GM21529 (cell line): ENCODE results near the gene ELFN1.

ENCODE experiments used
- ATAC-seq: cut with Tn5 transposase; IDR thresholded peaks from one replicate; pipeline ENCODE4 v1.9.1; 2021; ENCODE audit not compliant: unreplicated experiment

Gene ELFN1

DNA sequence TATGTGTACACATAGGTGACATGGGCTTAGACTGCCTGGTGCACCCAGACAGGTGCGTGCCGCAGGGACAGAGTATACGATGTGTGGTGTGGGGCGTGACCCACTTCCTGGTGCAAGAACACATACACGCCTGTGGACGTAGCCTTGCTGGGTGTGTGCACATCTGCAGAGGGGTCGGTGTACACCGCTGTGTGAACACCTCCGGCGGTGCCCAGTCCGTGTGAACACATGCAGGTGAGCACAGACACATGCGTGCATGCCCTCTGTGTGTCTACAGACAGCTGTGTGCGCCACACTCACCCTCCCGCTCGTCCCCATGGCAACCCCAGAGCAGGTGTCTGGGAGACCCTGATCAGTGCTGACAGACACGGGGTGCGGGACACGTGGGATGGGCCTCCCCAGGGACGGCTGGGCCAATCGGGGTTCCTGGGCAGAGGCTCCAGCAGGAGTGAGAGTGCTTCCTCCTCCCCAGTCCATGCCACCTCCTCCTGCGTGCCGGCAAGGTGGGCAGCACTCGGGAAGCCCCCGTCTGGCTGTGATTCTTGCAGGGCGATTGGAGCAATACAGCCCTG lies 23.4 kb downstream of the ELFN1 start:
- ATAC-seq: no peak

- ATAC-seq: no peak
Observed at GRCh38 chr7:1693991-1694524, 24.0 kb downstream of the ELFN1 start.

DNA sequence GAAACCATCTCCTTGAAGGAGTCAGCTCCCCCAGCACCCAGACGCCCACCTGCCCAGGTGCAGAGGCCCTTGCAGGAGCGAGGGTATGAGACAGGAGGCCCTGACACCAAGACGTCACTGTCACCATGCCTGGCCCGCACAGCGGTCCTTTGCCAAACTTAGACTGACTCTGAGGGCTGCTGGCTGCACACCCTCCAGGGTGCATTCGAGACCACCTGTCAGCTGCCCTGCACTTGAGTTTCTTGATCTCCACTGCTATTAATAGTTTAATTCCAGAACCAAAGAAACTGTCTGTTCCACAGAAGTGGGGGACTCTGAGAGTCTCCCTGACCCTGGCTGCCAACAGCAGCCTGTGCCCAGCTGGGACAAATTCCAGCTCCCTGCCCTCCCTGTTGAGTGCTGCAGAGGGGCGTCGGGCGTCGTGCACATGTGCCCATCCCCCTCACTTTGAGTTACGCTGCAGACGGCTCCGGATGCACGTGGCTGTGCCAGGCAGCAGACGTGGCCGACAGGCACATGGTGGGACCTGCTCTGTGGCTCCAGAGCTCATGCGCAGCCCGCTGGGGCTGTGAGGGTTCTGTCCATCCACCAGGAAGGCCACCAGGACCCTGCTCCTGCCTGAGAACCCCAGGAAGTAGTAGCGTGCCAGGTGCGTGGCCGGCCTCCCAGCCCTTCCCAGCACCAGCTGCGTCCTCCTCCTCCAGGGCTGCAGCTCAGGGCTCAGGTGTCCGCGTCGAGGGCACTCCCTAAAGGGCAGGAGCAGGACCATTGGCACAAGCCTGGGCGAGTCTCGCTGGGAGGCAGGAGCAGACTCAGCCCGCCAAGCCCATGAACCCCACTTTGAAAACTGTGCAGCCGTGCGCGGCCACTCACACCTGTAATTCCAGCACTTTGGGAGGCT lies 24.8 kb downstream of the ELFN1 start:
- ATAC-seq: no peak

GRCh38 chr7:1695800-1696454 lies 25.9 kb downstream of the ELFN1 start:
- ATAC-seq: no peak

GRCh38 chr7:1696671-1697498 lies 26.8 kb downstream of the ELFN1 start:
- no peak for ATAC-seq

DNA sequence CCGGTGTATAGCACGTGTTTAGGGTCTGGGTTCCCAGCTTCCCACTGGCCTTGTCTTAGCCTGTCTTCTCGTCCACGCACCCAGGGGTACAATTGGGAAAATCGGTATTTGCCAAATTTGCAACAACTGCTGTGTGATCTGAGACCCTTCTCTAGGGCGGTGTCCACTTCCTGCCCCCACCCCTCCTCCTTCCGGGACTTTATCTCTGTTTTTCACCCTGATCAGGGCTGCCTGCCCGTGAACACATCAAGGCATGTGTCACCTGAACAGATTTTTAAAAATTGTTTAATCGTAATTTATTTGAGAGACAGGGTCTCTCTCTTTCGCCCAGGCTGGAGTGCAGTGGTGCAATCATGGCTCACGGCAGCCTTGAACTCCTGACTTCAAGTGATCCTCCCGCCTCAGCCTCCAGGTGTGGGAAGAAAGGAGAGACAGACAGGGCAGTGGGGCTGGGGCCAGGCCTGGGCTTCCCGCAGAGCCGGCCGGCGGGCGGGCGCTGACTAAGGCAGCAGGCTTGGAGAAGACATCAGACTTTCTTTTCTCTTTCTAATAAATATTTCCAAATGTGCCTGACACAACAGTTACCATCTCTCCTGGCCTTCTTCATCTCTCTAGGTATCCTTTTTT lies 27.5 kb downstream of the ELFN1 start:
- no peak for ATAC-seq

DNA sequence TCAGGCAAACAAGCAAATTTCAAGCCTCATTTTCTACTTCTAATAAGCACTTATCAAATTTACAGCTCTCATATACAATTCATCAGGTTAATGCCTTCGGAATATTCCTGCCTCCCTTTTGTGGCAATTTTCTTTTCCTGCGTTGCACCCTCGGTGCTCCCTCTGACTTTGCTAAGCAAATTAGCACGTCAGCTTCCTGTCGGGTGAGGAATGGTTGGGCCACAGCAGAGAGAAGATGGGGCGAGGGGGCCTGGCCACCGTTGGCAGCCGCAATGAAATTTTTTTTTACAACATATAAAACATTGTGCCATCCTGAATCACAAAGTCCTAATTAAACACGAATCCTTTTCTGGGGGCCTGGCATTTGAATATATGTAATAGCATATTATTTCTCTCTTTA lies 28.1 kb downstream of the ELFN1 start:
- no peak for ATAC-seq

DNA sequence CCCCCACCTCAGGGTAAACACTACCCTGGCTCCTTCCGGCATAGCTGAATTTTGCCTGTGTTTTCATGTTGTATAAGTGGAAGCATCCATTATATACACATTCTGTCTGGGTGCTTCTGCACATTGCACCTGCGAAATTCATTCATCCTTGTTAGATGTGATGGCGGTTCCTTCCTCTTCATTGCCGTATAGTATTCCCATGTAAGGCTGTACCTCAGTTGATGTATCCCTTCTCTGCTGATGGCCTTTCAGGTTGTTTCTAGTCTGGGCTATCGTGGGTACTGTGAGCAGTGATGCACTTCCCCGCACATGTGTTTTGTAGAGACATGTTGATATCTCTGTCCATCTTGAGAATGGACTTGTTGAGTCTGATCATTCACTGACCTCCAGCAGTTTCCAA lies 28.9 kb downstream of the ELFN1 start:
- ATAC-seq: no peak

- ATAC-seq: no peak
Observed at GRCh38 chr7:1700086-1700485, 30.0 kb downstream of the ELFN1 start.

DNA sequence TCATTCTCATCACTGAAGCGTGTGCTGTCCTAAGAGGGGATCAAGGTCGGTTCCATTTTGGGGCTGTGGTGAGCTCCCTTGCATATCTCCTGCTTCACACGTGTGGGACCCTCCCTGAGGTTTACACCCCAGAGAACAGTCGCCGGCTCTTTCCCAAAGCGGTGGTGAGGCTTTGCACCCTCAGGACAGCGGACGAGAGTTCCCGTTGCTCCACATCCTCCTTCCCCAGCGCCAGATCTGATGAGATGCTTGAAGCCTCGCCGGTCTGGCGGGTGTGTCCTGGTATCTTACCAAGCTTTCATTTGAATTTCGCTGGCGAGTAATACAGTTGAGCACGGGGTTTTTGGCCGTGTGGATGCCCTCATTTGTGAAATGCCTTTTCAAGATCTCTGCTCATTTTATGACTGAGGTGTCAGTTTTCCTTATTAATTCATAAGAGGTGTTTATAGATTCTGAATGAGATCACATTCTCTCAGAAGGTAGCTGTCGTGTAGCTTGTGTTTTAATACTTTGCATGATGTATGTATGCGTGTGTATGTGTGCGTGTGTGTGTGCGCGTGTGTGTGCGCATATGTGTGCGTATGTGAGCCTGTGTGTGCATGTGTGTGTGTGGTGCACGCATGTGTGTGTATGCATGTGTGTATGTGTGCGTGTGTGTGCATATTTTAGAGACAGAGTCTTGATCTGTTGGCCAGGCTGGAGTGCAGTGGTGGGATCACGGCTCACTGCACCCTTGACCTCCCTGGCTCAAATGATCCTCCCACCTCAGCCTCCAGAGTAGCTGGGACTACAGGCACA lies 30.7 kb downstream of the ELFN1 start:
- no peak for ATAC-seq

DNA sequence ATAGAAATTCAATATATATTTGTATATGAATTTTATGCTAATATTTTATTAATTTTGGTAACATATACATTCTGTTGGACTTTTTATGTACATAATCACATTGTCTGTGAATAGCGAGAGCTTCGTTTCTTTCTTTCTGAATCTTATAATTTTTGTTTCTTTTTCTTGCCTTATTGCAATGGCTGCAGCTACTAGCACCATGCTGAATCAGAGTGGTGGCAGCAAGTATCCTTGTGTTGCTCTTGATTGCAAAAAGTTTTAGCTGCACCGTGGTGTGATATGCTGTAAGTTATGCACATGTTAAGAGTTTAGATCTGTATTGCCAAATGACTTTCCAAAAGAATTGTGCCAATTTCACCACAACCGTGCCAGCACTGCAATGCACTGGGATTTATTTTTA lies 32.6 kb downstream of the ELFN1 start:
- ATAC-seq: no peak

DNA sequence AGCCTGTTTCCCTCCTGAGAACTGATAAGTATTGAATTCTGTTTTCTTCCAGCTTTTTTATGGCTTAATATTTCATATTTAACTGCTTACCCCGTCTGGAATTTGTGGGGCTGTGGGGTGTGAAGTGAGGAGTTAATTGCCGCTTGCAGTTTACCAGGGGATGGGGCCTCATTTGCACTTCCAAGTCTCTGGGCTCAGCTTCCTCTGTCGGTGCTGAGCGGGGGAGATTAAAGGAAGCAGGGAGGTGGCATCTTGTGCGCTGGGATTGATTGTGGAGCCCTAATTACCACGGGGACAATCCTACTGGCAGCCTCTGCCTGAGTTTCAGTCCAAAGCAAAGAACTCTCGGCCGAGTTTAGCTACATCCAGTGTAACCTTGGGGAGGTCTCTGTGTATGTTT lies 33.4 kb downstream of the ELFN1 start:
- no peak for ATAC-seq

- ATAC-seq: no peak
Observed at GRCh38 chr7:1703871-1704810, 34.1 kb downstream of the ELFN1 start.

- no peak for ATAC-seq
Observed at GRCh38 chr7:1704811-1705738, 35.0 kb downstream of the ELFN1 start.

DNA sequence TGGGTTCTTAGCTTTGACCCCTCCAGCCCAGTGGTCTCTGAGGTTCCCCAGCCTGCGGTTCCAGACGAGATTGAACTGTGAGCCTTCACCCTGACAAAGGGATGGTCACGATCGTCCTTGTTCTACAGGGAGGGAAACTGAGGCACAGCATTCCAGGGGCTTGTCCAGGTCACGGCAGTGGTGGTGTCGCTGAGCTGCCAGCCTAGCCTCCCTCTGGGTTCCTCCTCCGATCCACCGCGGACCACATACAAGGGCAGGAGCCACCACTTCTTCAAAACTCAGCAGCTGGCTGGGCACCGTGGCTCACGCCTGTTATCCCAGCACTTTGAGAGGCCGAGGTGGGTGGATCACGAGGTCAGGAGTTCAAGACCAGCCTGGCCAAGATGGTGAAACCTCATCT lies 35.8 kb downstream of the ELFN1 start:
- ATAC-seq: no peak

DNA sequence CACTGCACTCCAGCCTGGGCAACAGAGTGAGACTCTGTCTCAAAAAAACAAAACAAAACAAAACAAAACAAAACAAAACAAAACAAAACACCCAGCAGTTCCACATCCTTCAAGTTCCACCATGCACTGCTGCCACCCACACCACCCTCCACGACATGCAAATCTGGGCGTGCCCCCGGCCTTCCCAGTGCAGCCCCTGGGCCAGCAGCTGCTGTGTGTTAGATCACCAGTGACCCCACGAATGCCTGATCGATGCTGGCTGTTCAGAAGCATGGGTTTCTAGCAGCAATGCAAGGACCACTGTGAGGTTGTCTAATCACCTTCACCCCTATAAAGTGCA lies 36.3 kb downstream of the ELFN1 start:
- ATAC-seq: no peak

DNA sequence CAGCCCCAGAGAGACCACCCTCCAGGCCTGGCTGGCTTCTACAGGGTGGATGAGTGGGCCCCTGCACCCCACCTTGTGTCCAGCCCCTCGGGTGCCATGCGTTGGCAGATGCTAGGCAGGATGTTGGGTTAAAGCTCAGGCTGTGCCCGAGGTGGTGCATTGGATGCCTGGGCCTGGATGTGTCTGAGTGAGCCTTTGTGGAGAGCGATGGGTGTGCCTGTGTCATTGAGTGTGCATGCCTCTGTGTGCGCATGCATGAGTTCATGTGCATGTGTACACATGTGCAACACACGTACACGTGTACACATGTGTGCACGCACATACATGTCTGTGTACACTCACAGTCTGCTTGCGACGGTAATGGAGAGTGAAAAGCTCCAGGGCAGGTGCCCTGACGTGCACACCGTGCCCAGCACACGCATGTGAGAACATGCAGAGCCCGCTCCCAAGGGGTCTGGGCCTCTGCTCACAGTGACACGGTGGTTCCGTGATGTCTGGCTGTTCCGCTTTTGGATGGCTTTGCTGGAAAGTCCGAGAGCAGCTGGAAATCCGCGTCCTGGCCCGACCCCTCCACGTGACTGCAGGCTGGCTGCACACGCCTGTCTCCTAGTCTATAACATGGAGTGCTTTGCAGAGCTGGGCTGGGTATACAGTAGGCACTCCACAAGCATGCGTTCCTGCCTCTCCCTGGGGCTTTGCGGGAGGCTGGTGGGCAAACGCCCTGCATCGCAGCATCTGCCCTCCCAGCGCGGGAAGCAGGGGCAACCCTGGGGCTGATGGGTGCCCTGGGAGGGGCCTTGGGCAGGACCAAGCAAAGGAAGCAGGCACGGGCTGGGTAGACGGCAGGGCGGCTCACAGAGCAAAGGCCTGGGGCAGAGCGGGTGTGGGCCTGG lies 36.9 kb downstream of the ELFN1 start:
- ATAC-seq: no peak
